GM19324 (cell line): ENCODE measurements around the gene GABRB1.
"Not testable (repeated sequence)": the region's sequence is repeated elsewhere in the genome, so short reads cannot be mapped to it uniquely, and the experiment has no call there.

Experiments
- ATAC-seq: cut with Tn5 transposase; IDR thresholded peaks from one replicate; pipeline ENCODE4 v1.9.1; 2021; ENCODE audit warnings: mild to moderate bottlenecking, moderate library complexity; ENCODE audit not compliant: unreplicated experiment, low FRiP score

GABRB1 gene

GRCh38 chr4:47271291-47271690, 239.9 kb downstream of the GABRB1 start:
- no peak for ATAC-seq

GRCh38 chr4:47274901-47275300, 243.5 kb downstream of the GABRB1 start:
- no peak for ATAC-seq

GRCh38 chr4:47275595-47275994, 244.2 kb downstream of the GABRB1 start:
- ATAC-seq, result no peak

- no peak for ATAC-seq
These were observed 247.3 kb downstream of the GABRB1 start for GRCh38 chr4:47278631-47279030.

- no peak for ATAC-seq
These were observed 256.4 kb downstream of the GABRB1 start for GRCh38 chr4:47287735-47288134.

GRCh38 chr4:47289805-47290204, 258.4 kb downstream of the GABRB1 start:
- no peak for ATAC-seq

GRCh38 chr4:47290873-47291272, 259.5 kb downstream of the GABRB1 start:
- not testable (repeated sequence) for ATAC-seq

GRCh38 chr4:47309165-47309564, 277.8 kb downstream of the GABRB1 start:
- ATAC-seq, result no peak

GRCh38 chr4:47312170-47312569, 280.8 kb downstream of the GABRB1 start:
- ATAC-seq, result no peak

- no peak for ATAC-seq
These were observed 282.0 kb downstream of the GABRB1 start for GRCh38 chr4:47313384-47313783.

- ATAC-seq, result no peak
These were observed 284.0 kb downstream of the GABRB1 start for GRCh38 chr4:47315346-47315745.

- ATAC-seq, result no peak
These were observed 294.7 kb downstream of the GABRB1 start for GRCh38 chr4:47326025-47326424.

- ATAC-seq, result no peak
These were observed 299.5 kb downstream of the GABRB1 start for GRCh38 chr4:47330866-47331265.

GRCh38 chr4:47334652-47335051, 303.3 kb downstream of the GABRB1 start:
- no peak for ATAC-seq

GRCh38 chr4:47337893-47338292, 306.5 kb downstream of the GABRB1 start:
- ATAC-seq, result no peak

- no peak for ATAC-seq
These were observed 309.5 kb downstream of the GABRB1 start for GRCh38 chr4:47340914-47341313.

GRCh38 chr4:47342796-47343195, 311.4 kb downstream of the GABRB1 start:
- ATAC-seq, result no peak

- ATAC-seq, result no peak
These were observed 318.0 kb downstream of the GABRB1 start for GRCh38 chr4:47349326-47349725.

- no peak for ATAC-seq
These were observed 324.2 kb downstream of the GABRB1 start for GRCh38 chr4:47355568-47355967.

- no peak for ATAC-seq
These were observed 328.5 kb downstream of the GABRB1 start for GRCh38 chr4:47359891-47360290.

- ATAC-seq, result no peak
These were observed 336.4 kb downstream of the GABRB1 start for GRCh38 chr4:47367761-47368160.

GRCh38 chr4:47368211-47368610, 336.8 kb downstream of the GABRB1 start:
- no peak for ATAC-seq

GRCh38 chr4:47372561-47372960, 341.2 kb downstream of the GABRB1 start:
- no peak for ATAC-seq
